ENCODE measurements around the gene POLD4.

POLD4 gene

GRCh38 chr11:67307545-67308001 is 45.8 kb downstream of the POLD4 start:
- DNase-seq (ENCODE audit: extremely low spot score), result no peak
- no peak for TF ChIP-seq HDGF (IDR thresholded peaks at IDR 0.05; ENCODE audit: borderline replicate concordance)
- TF ChIP-seq PKNOX1 (IDR thresholded peaks at IDR 0.05), result no peak
- no peak for TF ChIP-seq LEF1 (IDR thresholded peaks at IDR 0.05; ENCODE audit: borderline replicate concordance)
- POLR2A ChIA-PET, result interaction anchor here (0.7 to 2.0 kb wide), 3 partner anchors 10 to 41 kb away, joined by 3 to 6 read pairs (median 3); partner anchors contain the start of genes ANKRD13D and GRK2
- CTCF ChIA-PET, result interaction anchor here (1.2 kb wide), 1 partner anchor 10 kb away, joined by 4 read pairs; no protein-coding TSS in a partner anchor

- ChIA-PET POLR2A (interaction anchor here (0.7 to 2.0 kb wide), 2 partner anchors 11 to 18 kb away, joined by 3 to 6 read pairs; partner anchors contain the start of gene ANKRD13D), CTCF (interaction anchor here (1.2 kb wide), 1 partner anchor 11 kb away, joined by 4 read pairs; no protein-coding TSS in a partner anchor)
- no peak for DNase-seq (ENCODE audit: extremely low spot score)
- TF ChIP-seq ARNT (IDR thresholded peaks at IDR 0.05) (no peak), NFRKB (IDR thresholded peaks at IDR 0.05) (no peak), PKNOX1 (IDR thresholded peaks at IDR 0.05) (no peak), LEF1 (IDR thresholded peaks at IDR 0.05; ENCODE audit: borderline replicate concordance) (no peak), FOXA1 (IDR thresholded peaks at IDR 0.05) (no peak), TARDBP (IDR thresholded peaks at IDR 0.05) (no peak), ELF4 (IDR thresholded peaks at IDR 0.05) (no peak), ZNF384 (IDR thresholded peaks at IDR 0.05) (no peak), L3MBTL2 (conservative IDR thresholded peaks at IDR 0.05) (no peak), FOXM1 (IDR thresholded peaks at IDR 0.05; ENCODE audit: borderline replicate concordance) (no peak), CTBP1 (IDR thresholded peaks at IDR 0.05; ENCODE audit: borderline replicate concordance) (no peak), FOXK2 (IDR thresholded peaks at IDR 0.05) (no peak)
Measured at GRCh38 chr11:67306769-67307544, 46.4 kb downstream of the POLD4 start.

GRCh38 chr11:67304511-67305113 is 48.7 kb downstream of the POLD4 start:
- TF ChIP-seq FOXK2 (IDR thresholded peaks at IDR 0.05) (no peak), ZNF384 (IDR thresholded peaks at IDR 0.05) (no peak), SP1 (IDR thresholded peaks at IDR 0.05) (no peak), L3MBTL2 (conservative IDR thresholded peaks at IDR 0.05) (no peak), ELF4 (IDR thresholded peaks at IDR 0.05) (no peak), FOXA1 (IDR thresholded peaks at IDR 0.05) (no peak), BHLHE40 (IDR thresholded peaks at IDR 0.05; ENCODE audit: borderline replicate concordance) (no peak), PKNOX1 (IDR thresholded peaks at IDR 0.05) (no peak), TARDBP (IDR thresholded peaks at IDR 0.05) (no peak), CTBP1 (IDR thresholded peaks at IDR 0.05; ENCODE audit: borderline replicate concordance) (no peak), LEF1 (IDR thresholded peaks at IDR 0.05; ENCODE audit: borderline replicate concordance) (no peak), HDGF (IDR thresholded peaks at IDR 0.05; ENCODE audit: borderline replicate concordance) (no peak), SUZ12 (IDR thresholded peaks at IDR 0.05) (no peak), FOXM1 (IDR thresholded peaks at IDR 0.05; ENCODE audit: borderline replicate concordance) (no peak)
- no peak for DNase-seq (ENCODE audit: extremely low spot score)
- ChIA-PET CTCF (interaction anchor here (1.5 kb wide), 1 partner anchor 11 kb away, joined by 3 read pairs; no protein-coding TSS in a partner anchor), POLR2A (interaction anchor here (1.0 to 4.3 kb wide), 2 partner anchors 13 to 38 kb away, joined by 3 to 25 read pairs; no protein-coding TSS in a partner anchor)

GRCh38 chr11:67303835-67304411 is 49.4 kb downstream of the POLD4 start:
- TF ChIP-seq ELF4 (IDR thresholded peaks at IDR 0.05), result no peak
- ChIA-PET POLR2A (interaction anchor here (1.0 to 4.8 kb wide), 4 partner anchors 10 to 37 kb away, joined by 3 to 27 read pairs (median 14); partner anchors contain the start of gene ANKRD13D), CTCF (interaction anchor here (0.6 to 1.0 kb wide), 2 partner anchors 15 to 42 kb away, joined by 3 to 4 read pairs; partner anchors contain the start of gene ANKRD13D)
- DNase-seq (ENCODE audit: extremely low spot score), result peak; percentile 42

GRCh38 chr11:67303132-67303834 is 50.1 kb downstream of the POLD4 start, which contains the start of gene SSH3:
SSH3 (plus strand) TSS chr11:67303530; CDS start chr11:67303626, 96 bp downstream.
- DNase-seq (ENCODE audit: extremely low spot score), result peak; percentile 68
- POLR2A ChIA-PET, result interaction anchor here (1.7 to 4.8 kb wide), 3 partner anchors 10 to 14 kb away, joined by 3 to 27 read pairs (median 25); partner anchors contain the start of gene ANKRD13D
- CTCF ChIA-PET, result interaction anchor here (0.6 to 1.1 kb wide), 4 partner anchors 14 to 41 kb away, joined by 3 to 5 read pairs (median 4); partner anchors contain the start of gene ANKRD13D
- TF ChIP-seq LEF1 (IDR thresholded peaks at IDR 0.05; ENCODE audit: borderline replicate concordance) (no peak), TARDBP (IDR thresholded peaks at IDR 0.05) (no peak), SUZ12 (IDR thresholded peaks at IDR 0.05) (no peak), L3MBTL2 (conservative IDR thresholded peaks at IDR 0.05) (no peak), CTBP1 (IDR thresholded peaks at IDR 0.05; ENCODE audit: borderline replicate concordance) (no peak), SP1 (IDR thresholded peaks at IDR 0.05) (no peak), FOXM1 (IDR thresholded peaks at IDR 0.05; ENCODE audit: borderline replicate concordance) (no peak), FOXA1 (IDR thresholded peaks at IDR 0.05) (no peak)

Measured in HEK293T (cell line).